Hematopoietic multipotent progenitor cell treated with erythropoietin and hydrocortisone succinate and interleukin-3 and kit ligand, for 6 days (in vitro differentiated cells): ENCODE data around the gene ADK.

Source experiments
- DNase-seq: peaks from one replicate; pipeline ENCODE4 v3.0.0-alpha.2; 2015

Gene ADK

GRCh38 chr10:74753442-74754211 lies 602.6 kb downstream of the ADK start:
- DNase-seq, result no peak

- no peak for DNase-seq
These were observed 603.4 kb downstream of the ADK start for GRCh38 chr10:74754381-74754821.

- peak; percentile 43 for DNase-seq
These were observed 604.3 kb downstream of the ADK start for GRCh38 chr10:74755273-74755672.
